Endodermal cell (in vitro differentiated cells): ENCODE measurements around the gene KRTAP12-1. TPM values are rescaled to one million over a fixed set of nuclear protein-coding genes. Genes with fewer than 3 reads are reported as not detected.
A peak's percentile ranks its signal among the peaks of the same experiment; 100 is the strongest.

Experiments used
- DNase-seq: peaks from one replicate; pipeline ENCODE4 v3.0.0-alpha.2; 2017
- H3K27ac ChIP-seq: 2 replicates; pipeline ENCODE4 v1.5.1; 2013; ENCODE audit warnings: mild to moderate bottlenecking, low read depth, low read length, moderate library complexity
- H3K27me3 ChIP-seq: 2 replicates; pipeline ENCODE4 v1.6.1; 2013; ENCODE audit warnings: mild to moderate bottlenecking, low read length, moderate library complexity; ENCODE audit not compliant: insufficient read depth, control insufficient read depth, poor library complexity, severe bottlenecking
- H3K36me3 ChIP-seq: 2 replicates; pipeline ENCODE4 v1.7.0; 2013; ENCODE audit warnings: mild to moderate bottlenecking, low read length, moderate library complexity; ENCODE audit not compliant: control insufficient read depth, insufficient read depth
- H3K4me1 ChIP-seq: one replicate; pipeline ENCODE4 v1.7.0; 2013; ENCODE audit warnings: low read length; ENCODE audit not compliant: control insufficient read depth, insufficient read depth
- H3K4me3 ChIP-seq: 2 replicates; pipeline ENCODE4 v1.5.1; 2013; ENCODE audit warnings: mild to moderate bottlenecking, low read length, moderate library complexity
- H3K9ac ChIP-seq: 2 replicates; pipeline ENCODE4 v1.6.1; 2013; ENCODE audit warnings: mild to moderate bottlenecking, low read length, moderate library complexity; ENCODE audit not compliant: poor library complexity, severe bottlenecking; ENCODE audit errors: extremely low read depth
- H3K9me3 ChIP-seq: 2 replicates; pipeline ENCODE4 v1.6.1; 2013; ENCODE audit warnings: mild to moderate bottlenecking, low read length, moderate library complexity; ENCODE audit not compliant: control insufficient read depth
- H3K27ac Mint-ChIP-seq: 2 replicates; pipeline ENCODE4 v1.8.0; 2020; ENCODE audit warnings: mixed read lengths
- H3K27me3 Mint-ChIP-seq: 2 replicates; pipeline ENCODE4 v1.8.0; 2021; ENCODE audit warnings: mild to moderate bottlenecking, mixed read lengths; ENCODE audit not compliant: insufficient read depth
- H3K36me3 Mint-ChIP-seq: 2 replicates; pipeline ENCODE4 v1.8.0; 2020; ENCODE audit warnings: low read depth, mixed read lengths
- H3K4me1 Mint-ChIP-seq: 2 replicates; pipeline ENCODE4 v1.8.0; 2020; ENCODE audit warnings: mixed read lengths
- H3K4me3 Mint-ChIP-seq: 2 replicates; pipeline ENCODE4 v1.8.0; 2020; ENCODE audit warnings: mild to moderate bottlenecking, moderate library complexity, mixed read lengths
- H3K9me3 Mint-ChIP-seq: 2 replicates; pipeline ENCODE4 v1.8.0; 2020; ENCODE audit warnings: mild to moderate bottlenecking, mixed read lengths
- CTCF ChIP-seq: fragments of 200-600 bp; sonication (generic); conservative IDR thresholded peaks from 2 replicates; pipeline ENCODE4 v1.5.0; 2021; ENCODE audit warnings: antibody characterized with exemption, mild to moderate bottlenecking
- WGBS, 2 experiments: methylation state at CpG; one replicate each; pipeline versions ENCODE4 v1.1.5 to v1.1.7; 2013; ENCODE audit warnings: missing lambda C conversion rate in 2 of 2, mixed read lengths in 1 of 2; ENCODE audit not compliant: insufficient coverage in 1 of 2, insufficient read length in 1 of 2; 5-methylcytosine and 5-hydroxymethylcytosine counted together
- total RNA-seq, 2 donors: library from RNA; stranded (reverse); fragmentation: NEBNext Ultra II Directional in 1 of 2; extraction: Animal tissue kit (Norgen Biotek cat#: 25700) in 1 of 2; gene quantifications; 2 replicates in 1 of 2; 3 replicates in 1 of 2; pipeline ENCODE4 v1.2.1, GENCODE V29; 2021

The KRTAP12-1 gene
- total RNA-seq, 2 donors from 2014 or later = not detected

DNA sequence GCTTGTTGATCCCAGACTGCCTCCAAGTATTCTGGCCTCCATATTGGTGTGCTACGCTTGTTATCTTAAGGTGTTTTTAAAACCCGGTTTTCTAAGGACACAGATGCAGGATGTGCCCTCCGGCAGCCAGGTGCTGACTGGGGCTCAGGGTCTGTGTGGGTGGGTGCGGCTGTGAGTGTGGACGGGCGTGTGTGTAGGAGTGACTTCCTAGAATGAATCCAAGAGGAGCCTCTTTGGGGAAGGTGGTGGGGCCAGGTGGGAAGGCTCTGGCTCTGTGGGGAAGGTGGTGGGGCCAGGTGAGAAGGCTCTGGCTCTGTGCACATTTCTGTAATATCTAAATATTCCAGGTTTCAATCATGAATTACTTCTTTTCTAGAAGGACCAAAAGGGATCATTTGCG, 42.2 kb upstream of the KRTAP12-1 start:
- no peaks in the 10 kb centered on the region for H3K36me3 Mint-ChIP-seq
- H3K4me3 ChIP-seq = no peak overlapping the region
- H3K27me3 Mint-ChIP-seq = peaks cover 26% of the 10 kb centered on the region
- no peaks in the 10 kb centered on the region for H3K36me3 ChIP-seq
- TF ChIP-seq CTCF = no peak
- peaks cover 8% of the 10 kb centered on the region for H3K27me3 ChIP-seq
- WGBS, 2 experiments = 95 to 100% methylated on average over 4 to 7 of the region's 7 CpGs
- H3K4me1 ChIP-seq = no peaks in the 10 kb centered on the region
- DNase-seq = no peak
- peaks cover 9% of the 10 kb centered on the region for H3K4me1 Mint-ChIP-seq
- H3K27ac Mint-ChIP-seq = no peak overlapping the region
- no peaks in the 10 kb centered on the region for H3K9me3 Mint-ChIP-seq
- H3K9me3 ChIP-seq = no peaks in the 10 kb centered on the region
- no peak overlapping the region for H3K9ac ChIP-seq
- H3K27ac ChIP-seq = no peak overlapping the region
- no peak overlapping the region for H3K4me3 Mint-ChIP-seq

DNA sequence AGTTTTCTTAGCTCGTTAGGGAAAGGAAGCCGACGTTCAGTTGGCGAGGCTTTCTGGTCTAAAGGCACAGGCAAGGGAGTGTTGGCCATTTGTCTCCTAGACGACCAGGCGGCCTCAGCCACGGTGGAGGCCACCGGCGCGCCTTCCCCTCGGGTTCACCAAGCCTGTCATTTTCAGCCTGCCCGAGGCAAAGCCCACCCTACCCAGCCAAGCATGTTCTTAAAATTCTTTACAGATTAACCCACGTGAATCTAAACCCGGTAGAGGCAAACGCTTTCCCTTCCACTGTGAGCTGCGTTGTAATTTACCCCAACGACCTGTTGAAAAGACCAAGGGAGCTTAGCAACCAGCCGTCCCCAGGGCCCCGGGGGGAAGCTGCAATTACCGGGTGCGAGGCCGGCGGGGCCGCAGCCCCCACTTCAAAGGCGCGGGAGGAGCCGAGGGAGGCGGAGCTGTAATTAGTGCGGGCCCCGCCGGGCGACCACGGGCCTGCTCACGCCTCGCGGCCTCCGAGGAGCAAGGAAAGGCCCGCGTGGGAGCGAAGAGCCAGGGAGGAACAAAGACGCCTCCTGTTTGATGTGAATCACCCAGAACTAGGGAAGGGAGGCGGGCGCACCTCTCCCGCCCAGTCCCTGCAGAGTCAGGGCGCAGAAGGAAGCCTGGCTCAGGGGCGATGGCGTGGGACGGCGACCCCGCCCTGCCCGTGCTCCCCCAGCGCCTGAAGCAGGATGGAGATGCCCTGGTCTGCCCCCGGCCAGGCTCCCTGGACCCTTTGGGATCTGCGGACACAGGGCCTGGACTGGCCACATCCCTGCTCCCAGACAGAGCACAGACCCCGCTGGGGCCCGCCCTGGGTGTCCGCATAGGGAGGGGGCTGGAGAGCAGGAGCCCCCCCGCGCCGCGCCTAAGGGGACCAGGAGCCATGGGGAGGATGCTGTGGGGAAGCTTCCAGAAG, 41.5 kb upstream of the KRTAP12-1 start:
- TF ChIP-seq CTCF = no peak
- peak overlapping the region; percentile 25 for H3K27ac Mint-ChIP-seq
- H3K9me3 ChIP-seq = no peaks in the 10 kb centered on the region
- H3K4me3 Mint-ChIP-seq = peak overlapping the region; percentile 40
- H3K27ac ChIP-seq = peak overlapping the region; percentile 71
- WGBS, 2 experiments = 44 to 59% methylated on average over 20 to 61 of the region's 61 CpGs
- peaks cover 8% of the 10 kb centered on the region for H3K27me3 ChIP-seq
- H3K9me3 Mint-ChIP-seq = no peaks in the 10 kb centered on the region
- no peak overlapping the region for H3K4me3 ChIP-seq
- H3K4me1 Mint-ChIP-seq = peaks cover 10% of the 10 kb centered on the region
- no peaks in the 10 kb centered on the region for H3K36me3 ChIP-seq
- H3K9ac ChIP-seq = no peak overlapping the region
- DNase-seq = peak; percentile 63
- H3K4me1 ChIP-seq = no peaks in the 10 kb centered on the region
- H3K36me3 Mint-ChIP-seq = no peaks in the 10 kb centered on the region
- peaks cover 26% of the 10 kb centered on the region for H3K27me3 Mint-ChIP-seq

DNA sequence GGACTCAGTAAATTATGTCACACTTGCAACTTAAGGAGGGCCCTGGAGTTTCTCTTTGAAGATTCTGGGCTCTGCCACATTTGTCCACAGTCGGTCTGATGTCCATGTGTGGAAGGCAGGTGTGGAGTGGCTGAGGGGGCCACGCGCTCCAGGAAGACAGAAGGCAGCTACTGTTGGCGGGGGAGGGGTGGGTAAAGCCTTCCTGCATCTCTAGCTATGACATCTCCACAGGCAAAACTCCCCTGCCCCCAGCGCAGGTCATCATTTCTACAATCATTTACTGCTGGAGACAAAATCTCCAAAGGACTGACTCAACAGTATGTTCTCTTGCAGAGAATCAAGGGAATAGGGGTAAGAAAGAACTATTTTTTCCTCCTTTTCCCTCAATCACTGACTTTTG, 40.8 kb upstream of the KRTAP12-1 start:
- H3K4me3 Mint-ChIP-seq = peak overlapping the region; percentile 40
- H3K9me3 ChIP-seq = no peaks in the 10 kb centered on the region
- H3K36me3 ChIP-seq = no peaks in the 10 kb centered on the region
- TF ChIP-seq CTCF = no peak
- no peaks in the 10 kb centered on the region for H3K4me1 ChIP-seq
- no peaks in the 10 kb centered on the region for H3K36me3 Mint-ChIP-seq
- no peak overlapping the region for H3K27ac Mint-ChIP-seq
- no peak overlapping the region for H3K4me3 ChIP-seq
- no peak overlapping the region for H3K9ac ChIP-seq
- H3K27me3 Mint-ChIP-seq = peaks cover 26% of the 10 kb centered on the region
- peaks cover 8% of the 10 kb centered on the region for H3K27me3 ChIP-seq
- DNase-seq = no peak
- peak overlapping the region; percentile 71 for H3K27ac ChIP-seq
- peaks cover 12% of the 10 kb centered on the region for H3K4me1 Mint-ChIP-seq
- WGBS, 2 experiments = 60 to 74% methylated on average over 1 to 5 of the region's 5 CpGs
- H3K9me3 Mint-ChIP-seq = no peaks in the 10 kb centered on the region
